Kidney (tissue), 14 donors: ENCODE data around the gene CNTD1. TPM values are rescaled to one million over a fixed set of nuclear protein-coding genes. Genes with fewer than 3 reads are reported as not detected.

Source experiments
- DNase-seq, 5 donors: peaks; one replicate each; pipeline ENCODE4 v3.0.0-alpha.2; 2013 to 2020
- FAIRE-seq: peaks from 2 replicates; lab custom pipeline; 2012; peaks lifted over from hg19 to GRCh38; lab: Jason Lieb, UNC
- H3K27ac ChIP-seq, 2 donors: one replicate each; pipeline ENCODE4 v1.7.0; 2013; ENCODE audit warnings: low read depth in 2 of 2, low read length in 2 of 2, inconsistent platforms in 1 of 2
- H3K27me3 ChIP-seq: one replicate; pipeline ENCODE4 v1.7.1; 2013; ENCODE audit warnings: low read length, inconsistent platforms; ENCODE audit not compliant: control insufficient read depth, insufficient read depth
- H3K36me3 ChIP-seq, 3 donors: one replicate each; pipeline versions ENCODE4 v1.7.0 to v1.7.1; 2013; ENCODE audit warnings: low read length in 3 of 3, control low read depth in 1 of 3, inconsistent platforms in 1 of 3; ENCODE audit not compliant: insufficient read depth in 3 of 3, control insufficient read depth in 2 of 3
- H3K4me1 ChIP-seq, 3 donors: one replicate each; pipeline versions ENCODE4 v1.7.0 to v1.7.1; 2013; ENCODE audit warnings: low read length in 3 of 3, inconsistent platforms in 1 of 3, low read depth in 1 of 3; ENCODE audit not compliant: control insufficient read depth in 2 of 3, insufficient read depth in 2 of 3
- H3K4me3 ChIP-seq, 3 donors: one replicate each; pipeline versions ENCODE4 v1.7.0 to v1.8.1; 2013; ENCODE audit warnings: low read length in 3 of 3, control low read depth in 1 of 3, inconsistent platforms in 1 of 3
- H3K9ac ChIP-seq, 3 donors: one replicate each; pipeline versions ENCODE4 v1.7.0 to v1.7.1; 2013; ENCODE audit warnings: low read length in 3 of 3, control low read depth in 1 of 3, inconsistent platforms in 1 of 3
- H3K9me3 ChIP-seq, 3 donors: one replicate each; pipeline versions ENCODE4 v1.7.0 to v1.7.1; 2013; ENCODE audit warnings: low read length in 3 of 3, control low read depth in 1 of 3, inconsistent platforms in 1 of 3; ENCODE audit not compliant: control insufficient read depth in 2 of 3, insufficient read depth in 1 of 3
- CTCF ChIP-seq: IDR thresholded peaks from 3 replicates; pipeline ENCODE4 v1.5.1; 2012; ENCODE audit warnings: mild to moderate bottlenecking, moderate library complexity, borderline replicate concordance; ENCODE audit not compliant: insufficient read depth; ENCODE audit errors: extremely low read depth
- intact Hi-C: fragments of 100-400 bp; cut with DNase I; formaldehyde crosslinking; loops from one replicate; pipeline ENCODE4 v1.11.1; 2022
- polyA plus RNA-seq: library from polyadenylated mRNA; stranded (reverse); fragments of 350-450 nt; fragmentation: Illumina TruSeq; extraction: RNeasy Lipid Tissue Mini Kit (QIAGEN cat#74804); gene quantifications from one replicate; pipeline ENCODE4 v1.2.3, GENCODE V29; 2014; ENCODE audit warnings: low read depth, low replicate concordance; ENCODE audit not compliant: insufficient read depth
- total RNA-seq: library from RNA; stranded (reverse); fragmentation: NEBNext Ultra II Directional; extraction: Animal tissue kit (Norgen Biotek cat#: 25700); gene quantifications from one replicate; pipeline ENCODE4 v1.2.1, GENCODE V29; 2021
- donor health status: control.
- donor health status: control.
- donor health status: control.
- donor health status: control.
- donor health status: control.
- donor health status: DM: yes; HTN: yes; CAD: no.
- donor health status: Normal renal cell carcinoma (clear cell type).

The CNTD1 gene
- total and polyA plus RNA-seq, 2 donors from 2014 or later: 0.60 to 0.95 TPM

GRCh38 chr17:42809250-42809649, 10.6 kb downstream of the CNTD1 start:
- DNase-seq: no peak
- H3K36me3 ChIP-seq: peaks cover 0 to 23% (median 16%) of the 10 kb centered on the region in 3 donors
- TF ChIP-seq CTCF: no peak
- H3K4me1 ChIP-seq: peaks cover 2 to 5% (median 3%) of the 10 kb centered on the region in 3 donors
- FAIRE-seq: no peak
- no peaks in the 10 kb centered on the region for H3K27me3 ChIP-seq
- H3K9ac ChIP-seq: no peak overlapping the region
- H3K4me3 ChIP-seq: no peak overlapping the region
- no peaks in the 10 kb centered on the region for H3K9me3 ChIP-seq
- peak overlapping the region in 1 of 2 donors; percentile 30 for H3K27ac ChIP-seq
- intact Hi-C loops: no loop called here

GRCh38 chr17:42814633-42815399, 16.2 kb downstream of the CNTD1 start:
- TF ChIP-seq CTCF: no peak
- H3K27ac ChIP-seq: no peak overlapping the region
- no peak for DNase-seq
- H3K9ac ChIP-seq: no peak overlapping the region
- H3K27me3 ChIP-seq: no peaks in the 10 kb centered on the region
- no peak for FAIRE-seq
- peaks cover 13 to 70% (median 52%) of the 10 kb centered on the region in 3 donors for H3K36me3 ChIP-seq
- intact Hi-C loops: no loop called here
- no peaks in the 10 kb centered on the region for H3K4me1 ChIP-seq
- H3K9me3 ChIP-seq: no peaks in the 10 kb centered on the region
- no peak overlapping the region for H3K4me3 ChIP-seq

GRCh38 chr17:42817866-42818265, 19.2 kb downstream of the CNTD1 start:
- no peaks in the 10 kb centered on the region for H3K9me3 ChIP-seq
- peaks cover 0 to 7% (median 0%) of the 10 kb centered on the region in 3 donors for H3K4me1 ChIP-seq
- H3K36me3 ChIP-seq: peaks cover 13 to 66% (median 51%) of the 10 kb centered on the region in 3 donors
- intact Hi-C loops: no loop called here
- FAIRE-seq (no peak), DNase-seq (no peak)
- no peak overlapping the region for H3K27ac ChIP-seq
- no peak overlapping the region for H3K4me3 ChIP-seq
- no peaks in the 10 kb centered on the region for H3K27me3 ChIP-seq
- no peak for TF ChIP-seq CTCF
- H3K9ac ChIP-seq: no peak overlapping the region
